Activated T-cell treated with anti-CD3 and anti-CD28 coated beads, Interleukin-2, amount 50 U/mL, for 1 hour (primary cell): ENCODE data around the gene ATF7.
"Not testable (repeated sequence)": the region's sequence is repeated elsewhere in the genome, so short reads cannot be mapped to it uniquely, and the experiment has no call there.

Source experiments
- DNase-seq: peaks from one replicate; pipeline ENCODE4 v3.0.0-alpha.2; 2020

ATF7 gene

DNA sequence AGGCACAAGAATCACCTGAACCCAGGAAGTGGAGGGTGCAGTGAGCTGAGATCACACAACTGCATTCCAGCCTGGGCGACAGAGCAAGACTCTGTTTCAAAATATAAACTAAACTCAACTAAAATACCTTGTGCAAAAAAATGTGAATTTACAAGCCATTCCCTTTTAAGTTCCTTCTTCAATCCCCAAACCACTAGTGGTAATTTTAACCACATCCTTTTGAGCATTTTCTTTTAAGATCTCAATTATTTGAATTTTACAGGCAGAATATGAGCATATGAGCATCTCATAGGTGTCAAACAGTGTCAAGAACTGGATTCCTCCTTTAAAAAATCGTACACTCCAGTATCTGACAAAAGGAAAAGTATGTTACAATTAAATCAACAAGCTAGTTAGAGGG is 61.9 kb downstream of the ATF7 start:
- DNase-seq, result no peak

DNA sequence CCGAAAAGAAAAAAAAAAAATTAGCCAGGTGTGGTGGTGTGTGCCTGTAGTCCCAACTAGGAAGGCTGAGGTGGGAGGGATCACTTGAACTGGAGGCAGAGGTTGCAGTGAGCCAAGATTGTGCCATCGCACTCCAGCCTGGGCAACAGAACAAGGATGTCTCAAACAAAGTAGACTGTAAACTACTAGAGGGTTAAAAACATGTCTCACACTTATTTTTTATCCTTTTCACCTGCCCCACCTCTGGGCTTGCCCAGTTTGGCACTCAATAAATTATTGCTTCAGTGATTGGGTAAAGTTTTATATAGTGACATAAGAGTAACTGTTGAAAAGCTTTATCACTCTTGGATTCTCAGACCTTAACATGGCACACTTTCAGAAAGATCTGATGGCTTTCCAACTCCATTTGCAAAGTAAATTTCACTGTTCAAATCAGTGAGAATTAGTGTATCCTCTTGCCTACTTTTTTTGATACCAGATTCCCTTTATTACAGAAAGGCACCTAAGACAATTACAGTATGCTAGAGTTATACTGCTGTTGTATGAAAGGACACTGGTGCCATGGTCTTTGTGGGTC is 62.6 kb downstream of the ATF7 start:
- DNase-seq, result no peak

DNA sequence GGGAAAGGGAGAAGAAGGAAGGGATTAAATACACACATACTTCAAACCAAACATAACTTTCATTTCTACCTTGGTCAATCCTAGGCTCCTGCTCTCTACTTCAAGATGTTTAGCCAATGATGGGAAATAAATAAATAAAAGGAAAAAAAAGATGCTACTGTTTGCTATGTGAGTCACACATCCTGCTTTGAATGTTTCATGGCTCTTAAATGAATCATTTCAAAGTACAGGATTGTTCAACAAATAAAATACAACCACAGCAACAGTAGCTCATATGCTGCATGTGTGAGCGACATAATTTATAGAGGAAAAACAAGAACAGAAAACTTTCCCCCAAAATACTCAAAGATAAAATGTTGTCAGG is 64.6 kb downstream of the ATF7 start:
- DNase-seq, result no peak

DNA sequence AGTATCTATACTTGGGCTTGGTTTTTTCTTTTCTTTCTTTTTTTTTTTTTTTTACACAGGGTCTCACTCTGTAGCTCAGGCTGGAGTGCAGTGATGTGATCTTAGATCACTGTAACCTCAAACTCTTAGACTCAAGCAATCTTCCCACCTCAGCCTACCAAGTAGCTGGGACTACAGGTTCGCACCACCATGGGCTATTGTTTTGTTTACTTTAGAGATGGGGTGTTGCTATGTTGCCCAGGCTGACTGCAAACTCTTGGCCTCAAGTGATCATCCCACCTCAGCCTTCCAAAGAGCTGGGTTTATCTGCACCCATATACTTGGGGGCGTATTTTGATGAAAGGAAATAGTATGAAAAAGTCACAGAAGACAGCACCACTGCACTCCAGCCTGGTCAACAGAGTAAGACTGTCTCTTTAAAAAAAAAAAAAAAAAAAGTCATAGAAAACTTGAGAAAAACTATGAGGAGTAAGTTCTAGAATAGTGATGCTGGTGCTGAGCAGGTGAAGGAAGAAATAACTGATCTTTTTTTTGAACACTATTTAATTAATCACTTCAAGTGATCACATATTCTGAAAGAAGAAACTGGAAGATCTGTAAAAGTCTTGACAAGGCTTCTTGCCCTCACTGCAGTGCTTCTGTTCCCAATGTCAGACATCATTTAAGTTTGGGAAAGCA is 65.1 kb downstream of the ATF7 start:
- DNase-seq, result no peak

DNA sequence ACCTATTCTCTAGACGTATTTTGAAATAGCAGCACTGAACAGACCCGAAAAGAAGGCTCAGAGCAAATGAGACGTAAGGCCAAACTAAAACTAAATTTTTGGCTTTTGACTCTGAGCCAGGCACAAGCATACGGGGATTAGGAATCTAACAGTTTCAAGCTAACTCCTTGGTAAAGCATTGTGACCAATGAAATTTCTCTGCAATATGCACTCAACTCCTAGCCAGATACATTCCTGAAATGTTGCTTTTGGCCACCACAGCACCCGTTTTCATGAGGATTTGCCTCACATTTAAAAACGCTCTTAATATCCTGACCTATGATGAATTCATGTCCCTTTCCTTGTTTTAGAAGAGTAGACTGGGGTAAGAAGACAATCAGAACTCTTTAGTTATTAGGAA is 65.8 kb downstream of the ATF7 start:
- DNase-seq, result no peak

DNA sequence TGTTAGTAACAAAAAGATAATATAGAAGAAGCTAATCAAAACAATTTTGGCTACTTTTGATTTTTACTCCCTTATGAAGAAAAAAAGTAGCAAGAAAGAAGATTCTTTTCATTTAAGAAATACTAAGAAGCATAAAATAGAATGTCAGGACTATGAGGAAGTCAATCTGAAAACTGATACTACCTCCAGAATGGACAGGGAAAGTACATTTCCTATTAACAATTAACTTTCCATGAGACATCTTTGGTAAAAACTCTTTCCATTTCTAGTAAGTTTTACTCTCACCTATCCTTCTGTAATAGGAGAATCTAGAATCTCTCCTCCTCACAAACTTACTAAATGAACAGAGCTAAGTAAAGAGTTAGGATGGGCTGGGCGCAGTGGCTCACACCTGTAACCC is 67.6 kb downstream of the ATF7 start:
- no peak for DNase-seq

DNA sequence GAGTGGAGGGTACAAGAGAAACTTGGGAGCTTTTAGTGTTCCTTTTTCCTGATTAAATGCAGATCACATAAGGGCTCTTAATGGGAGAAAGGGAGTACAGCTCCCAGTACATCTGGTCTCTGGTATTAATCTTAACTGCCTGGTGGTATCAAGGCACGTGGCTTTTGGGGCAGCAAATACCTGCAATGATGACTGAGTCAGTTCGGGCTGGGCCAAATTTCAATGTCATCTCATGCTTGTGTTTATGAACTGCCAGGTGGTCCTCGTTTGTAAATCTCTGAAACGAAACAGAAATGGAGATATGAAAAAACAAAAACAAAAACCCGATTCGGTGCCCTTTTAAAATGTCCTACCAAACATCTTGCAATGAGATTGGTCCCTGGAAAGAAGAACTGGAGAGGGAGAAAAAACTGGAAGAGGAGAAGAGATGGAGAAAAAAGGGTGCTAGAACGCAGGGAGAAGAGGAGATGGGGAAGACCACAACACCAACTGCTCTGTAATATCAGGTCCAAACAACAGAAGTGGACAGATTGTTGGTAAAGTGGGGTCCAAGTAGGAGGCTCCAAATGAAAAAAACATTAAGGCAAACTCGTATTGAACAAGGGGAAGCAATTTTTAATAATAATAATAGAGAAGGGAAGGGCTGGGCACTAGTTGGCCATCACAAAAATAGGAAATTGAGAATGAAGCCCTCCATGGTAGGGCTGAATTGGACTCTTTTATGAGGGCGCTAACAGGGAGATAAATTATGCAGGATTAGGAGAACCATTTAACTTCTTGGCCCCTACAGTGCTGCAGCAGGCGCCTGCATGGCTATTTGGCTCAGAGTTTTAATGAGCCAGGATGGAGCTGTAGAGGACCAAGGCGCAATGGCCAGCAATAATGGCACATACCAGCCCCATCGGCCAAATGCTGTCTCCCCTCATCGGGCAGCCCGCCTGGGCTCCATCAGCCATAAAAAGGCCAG is 73.5 kb downstream of the ATF7 start:
- no peak for DNase-seq

DNA sequence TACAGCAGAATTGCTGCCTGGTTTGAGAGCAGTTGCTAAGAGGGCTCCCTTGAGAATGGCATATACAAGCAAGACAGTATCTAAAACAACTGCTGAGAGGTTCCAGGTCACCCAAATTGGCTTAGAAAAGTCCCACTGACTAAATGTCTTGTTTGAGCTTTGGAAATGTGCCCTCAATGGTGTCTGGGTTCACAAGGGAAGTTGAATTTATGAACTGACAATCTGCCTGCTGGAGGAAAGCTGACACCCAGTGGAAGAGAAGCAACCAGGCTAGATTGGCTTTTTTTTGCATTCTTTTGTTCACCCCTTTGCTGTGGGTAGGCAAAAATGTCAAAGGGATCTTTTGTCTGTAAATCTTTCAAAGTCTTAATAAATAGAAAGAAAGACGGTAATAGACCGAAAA is 74.3 kb downstream of the ATF7 start:
- no peak for DNase-seq

DNA sequence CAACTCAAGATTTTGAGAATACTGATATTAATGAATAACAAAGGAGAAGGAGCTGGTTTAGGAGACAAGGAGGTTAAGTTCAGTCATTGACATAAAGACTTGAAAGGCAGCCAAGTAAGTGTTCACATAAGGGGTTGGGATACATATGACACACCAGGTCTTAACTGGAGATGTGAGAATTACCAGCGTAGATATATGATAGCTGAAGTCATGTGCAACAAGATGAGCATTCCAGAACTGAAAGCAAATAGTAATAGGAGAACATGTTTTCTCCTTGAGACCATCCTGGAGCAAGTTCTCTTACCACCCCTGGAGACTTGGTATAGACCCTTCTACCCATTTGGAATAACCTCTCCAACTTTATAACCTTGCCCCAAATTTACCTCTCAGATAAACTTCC is 75.6 kb downstream of the ATF7 start:
- DNase-seq, result no peak

DNA sequence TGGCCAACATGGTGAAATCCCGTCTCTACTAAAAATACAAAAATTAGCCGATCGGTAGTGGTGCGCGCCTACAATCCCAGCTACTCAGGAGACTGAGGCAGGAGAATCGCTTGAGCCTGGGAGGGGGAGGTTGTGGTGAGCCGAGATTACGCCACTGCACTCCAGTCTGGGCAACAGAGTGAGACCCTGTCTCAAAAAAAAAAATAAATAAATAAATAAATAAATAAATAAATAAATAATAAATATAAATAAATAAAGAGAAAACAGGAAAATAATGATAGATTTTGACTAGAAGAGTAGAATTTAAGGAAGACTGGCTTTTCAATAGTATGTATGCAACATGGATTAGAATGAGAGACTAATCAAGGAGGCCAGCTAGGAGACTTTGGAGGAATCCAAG is 76.1 kb downstream of the ATF7 start:
- not testable (repeated sequence) for DNase-seq

DNA sequence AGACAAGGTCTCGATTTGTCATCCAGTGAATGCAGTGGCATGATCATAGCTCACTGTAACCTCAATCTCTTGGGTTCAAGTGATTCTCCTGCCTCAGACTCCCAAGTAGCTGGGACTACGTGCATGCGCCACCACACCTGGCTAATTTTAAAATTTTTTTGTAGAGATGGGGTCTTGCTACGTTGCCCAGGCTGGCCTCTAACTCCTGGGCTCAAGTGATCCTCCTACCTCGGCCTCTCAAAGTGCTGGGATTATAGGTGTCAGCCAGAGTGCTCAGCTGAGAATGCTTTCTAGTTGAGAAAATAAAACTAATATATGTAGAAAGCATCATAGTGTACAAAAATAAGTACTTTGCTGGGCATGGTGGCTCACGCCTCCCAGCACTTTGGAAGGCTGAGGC is 77.8 kb downstream of the ATF7 start:
- not testable (repeated sequence) for DNase-seq

DNA sequence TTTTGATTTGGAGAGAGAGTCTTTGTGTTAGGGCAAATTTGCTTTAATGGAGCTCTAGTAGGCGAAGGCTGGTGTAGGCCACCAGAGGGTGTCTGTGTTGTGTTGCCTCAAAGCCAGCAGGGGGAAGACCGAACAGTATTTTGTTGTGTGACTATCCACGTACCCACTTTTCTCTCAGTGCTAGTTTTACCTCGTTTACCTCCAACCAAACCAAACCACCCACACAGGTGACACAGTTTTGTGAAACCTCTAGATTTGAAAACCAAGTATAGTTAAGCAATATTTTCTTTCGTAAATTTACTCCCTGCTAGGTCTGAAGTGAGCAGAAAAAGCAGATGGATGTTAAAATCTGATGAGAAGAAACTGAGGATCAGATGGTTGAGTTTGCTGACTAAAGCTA is 82.6 kb downstream of the ATF7 start:
- DNase-seq, result peak; percentile 34

DNA sequence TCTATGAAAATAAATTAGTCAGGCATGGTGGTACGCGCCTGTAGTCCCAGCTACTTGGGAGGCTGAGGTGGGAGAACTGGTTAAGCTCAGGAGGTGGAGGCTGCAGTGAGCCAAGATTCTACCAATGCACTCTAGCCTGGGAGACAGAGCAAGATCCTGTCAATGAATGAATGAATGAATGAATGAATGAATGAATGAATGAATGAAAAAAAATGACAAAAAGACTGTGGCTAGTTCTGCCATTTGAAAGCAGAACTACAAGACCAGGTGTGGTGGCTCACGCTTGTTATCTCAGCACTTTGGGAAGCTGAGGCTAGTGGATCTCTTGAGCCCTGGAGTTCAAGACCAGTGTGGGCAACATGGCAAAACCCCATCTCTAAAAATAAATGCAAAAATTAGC is 86.7 kb downstream of the ATF7 start:
- DNase-seq, result no peak

DNA sequence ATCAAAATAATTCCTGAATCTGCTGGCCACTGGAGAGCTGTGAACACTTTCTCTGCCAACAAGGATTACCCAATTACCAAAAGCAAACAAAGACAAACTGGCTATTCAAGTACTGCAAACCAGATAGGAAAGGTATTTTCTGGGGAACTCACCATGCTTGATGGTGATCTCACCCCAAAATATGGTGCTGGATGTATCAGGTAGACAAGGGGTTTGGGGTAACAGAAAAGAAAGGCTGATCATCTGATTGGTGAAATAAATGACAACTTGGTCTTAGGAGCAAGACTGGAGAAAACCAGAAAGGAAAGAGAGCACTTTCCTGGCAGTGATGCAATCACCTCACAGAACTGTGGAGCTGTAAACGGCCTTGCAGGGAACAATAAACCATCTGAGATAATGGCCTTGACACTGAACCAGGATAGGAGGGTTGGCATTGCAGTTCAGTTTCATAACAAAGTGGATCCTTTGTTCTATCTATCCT is 87.9 kb downstream of the ATF7 start:
- no peak for DNase-seq

DNA sequence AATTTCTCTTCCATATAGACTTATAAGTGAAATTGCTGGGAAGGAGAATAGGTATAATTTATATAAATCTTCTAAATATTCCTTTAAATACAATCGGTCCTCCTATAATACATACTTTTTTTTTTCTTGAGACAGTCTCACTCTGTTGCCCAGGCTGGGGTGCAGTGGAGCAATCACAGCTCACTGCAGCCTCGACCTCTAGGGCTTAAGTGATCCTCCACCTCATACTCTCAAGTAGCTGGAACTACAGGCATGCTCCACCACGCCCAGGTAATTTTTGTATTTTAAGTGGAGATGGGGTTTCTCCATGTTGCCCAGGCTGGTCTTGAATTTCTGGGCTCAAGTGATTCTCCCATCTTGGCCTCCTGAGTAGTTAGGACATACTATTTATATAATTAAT is 89.2 kb downstream of the ATF7 start:
- no peak for DNase-seq

DNA sequence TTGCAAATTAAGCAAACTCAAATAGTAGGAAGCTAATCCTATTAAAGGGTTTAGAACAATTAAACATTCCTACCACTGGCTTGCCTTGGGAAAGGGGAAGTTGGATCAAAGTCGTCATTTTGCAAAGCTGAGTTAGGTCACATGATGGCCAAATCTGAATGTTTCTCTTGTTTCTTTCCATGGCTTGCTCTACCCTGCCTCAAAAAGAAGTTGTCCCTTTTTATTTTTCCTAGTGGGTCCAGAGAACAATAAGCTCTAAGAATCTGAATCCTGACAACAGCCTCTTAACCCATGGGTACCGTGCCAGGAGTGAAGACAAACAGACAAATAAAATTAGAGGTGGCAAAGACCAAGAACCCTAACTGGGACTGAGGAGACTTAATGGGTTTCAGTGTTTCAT is 92.7 kb downstream of the ATF7 start:
- DNase-seq, result no peak

DNA sequence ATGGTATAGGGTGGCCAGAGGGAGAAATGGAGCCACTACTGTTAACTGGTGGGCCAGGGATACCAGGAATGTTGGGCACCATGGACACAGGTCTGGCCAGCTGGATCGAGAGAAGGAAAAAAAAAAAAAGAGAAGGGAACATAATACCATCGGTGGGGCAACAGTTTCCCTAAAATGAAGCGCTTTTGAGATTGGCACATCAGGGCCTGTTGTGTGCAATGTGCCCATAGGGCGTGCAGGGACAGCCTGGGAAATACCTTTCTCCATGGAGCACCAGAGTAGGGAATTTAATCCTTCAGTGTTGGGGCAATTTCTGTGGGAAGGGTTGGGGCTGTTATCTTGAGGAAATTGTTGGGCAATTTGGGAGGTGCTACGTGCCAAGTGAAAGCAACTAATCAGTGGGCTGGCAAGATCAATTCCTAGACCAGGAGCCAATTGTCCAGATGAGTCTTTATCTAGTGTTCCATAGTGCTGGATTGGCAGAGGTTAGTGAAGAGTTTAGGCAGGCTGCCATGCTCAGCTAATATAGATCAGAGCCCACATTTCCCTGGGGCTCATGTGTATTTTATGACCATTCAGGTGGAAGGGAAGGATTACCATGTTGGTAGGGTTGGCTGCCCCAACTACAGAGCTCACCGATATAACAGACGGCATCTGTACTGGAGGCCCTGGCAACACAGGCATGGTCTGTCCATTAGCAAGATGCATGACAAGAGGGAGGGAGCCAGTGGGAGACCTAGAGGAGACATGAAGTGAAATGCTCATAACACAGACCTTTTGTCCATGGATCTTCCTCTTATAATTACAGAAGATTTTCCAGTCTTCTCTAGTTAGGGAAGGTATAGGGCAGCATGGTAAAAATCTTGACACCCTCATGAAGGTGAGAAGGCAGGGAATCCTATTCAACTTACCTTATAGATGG is 93.4 kb downstream of the ATF7 start:
- DNase-seq, result no peak

DNA sequence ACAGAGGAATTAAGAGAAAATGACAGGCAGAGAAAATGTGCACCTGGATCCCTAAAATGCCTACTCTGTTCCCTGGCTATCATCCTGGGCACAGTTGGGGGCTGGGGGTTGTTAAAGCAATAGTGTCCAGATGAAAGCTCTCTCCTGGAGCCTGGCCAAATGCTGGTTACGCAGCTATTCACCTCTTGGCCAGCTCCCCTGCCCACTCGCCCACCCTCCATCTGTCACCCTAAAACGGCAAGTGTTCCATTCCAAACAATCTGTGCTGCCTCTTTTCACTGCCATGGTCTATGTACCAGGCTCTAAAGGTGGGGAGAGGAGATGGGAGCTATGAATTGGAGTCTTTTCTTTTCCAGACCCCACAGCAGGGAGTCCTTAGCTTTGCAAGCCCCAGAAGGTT is 94.2 kb downstream of the ATF7 start:
- DNase-seq, result no peak

DNA sequence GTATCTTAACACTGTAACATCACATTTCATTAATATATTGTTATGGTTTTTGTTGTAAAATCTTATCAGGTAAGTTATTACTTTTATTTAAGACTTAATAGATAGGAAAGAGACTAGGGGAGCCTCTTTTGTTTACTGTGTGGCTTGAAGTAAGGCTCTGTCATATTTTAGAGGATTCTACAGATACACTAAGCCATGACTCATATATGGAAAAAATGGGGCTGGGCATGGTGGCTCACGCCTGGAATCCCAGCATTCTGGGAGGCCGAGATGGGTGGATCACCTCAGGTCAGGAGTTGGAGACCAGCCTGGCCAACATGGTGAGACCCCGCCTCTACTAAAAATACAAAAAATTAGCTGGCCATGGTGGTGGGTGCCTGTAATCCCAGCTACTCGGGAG is 95.3 kb downstream of the ATF7 start:
- no peak for DNase-seq

DNA sequence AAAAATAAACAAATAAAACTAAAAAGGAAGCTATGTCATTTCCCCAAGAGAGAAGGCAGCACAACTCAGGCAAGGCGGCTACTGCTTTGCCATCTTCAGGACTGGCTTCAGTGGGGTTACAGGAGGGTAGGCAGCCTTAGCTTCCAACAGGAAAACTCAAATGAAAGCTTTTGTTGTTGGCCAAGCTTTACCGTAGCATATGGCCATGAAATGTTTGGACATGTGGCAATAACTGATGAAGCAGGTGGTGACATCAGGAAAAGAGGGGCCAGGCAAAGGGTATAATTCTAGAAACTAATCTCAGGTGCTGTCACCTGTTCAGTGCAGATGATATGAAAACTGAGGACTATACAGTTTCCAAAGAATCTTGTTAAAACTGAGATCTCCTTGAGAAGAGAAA is 96.1 kb downstream of the ATF7 start:
- no peak for DNase-seq

DNA sequence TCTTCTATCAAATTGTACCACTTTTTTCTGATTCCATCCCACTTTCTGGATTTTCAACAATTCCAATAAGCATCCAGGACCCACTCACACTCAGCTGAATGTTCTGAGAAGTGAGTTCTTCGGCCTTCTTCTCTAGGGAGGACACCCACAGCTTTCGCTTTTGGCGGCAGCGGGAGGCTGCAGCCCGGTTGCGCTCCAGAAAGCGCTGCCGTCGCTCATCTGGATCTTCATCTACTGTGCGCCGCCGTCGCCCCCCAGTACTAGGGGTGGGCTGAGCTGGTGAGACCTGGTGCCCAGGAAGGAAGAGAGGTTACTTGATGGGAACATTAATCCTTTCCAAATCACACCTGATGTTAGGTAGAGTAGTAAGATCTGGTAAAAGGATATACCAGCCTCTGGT is 101.7 kb downstream of the ATF7 start:
- no peak for DNase-seq

DNA sequence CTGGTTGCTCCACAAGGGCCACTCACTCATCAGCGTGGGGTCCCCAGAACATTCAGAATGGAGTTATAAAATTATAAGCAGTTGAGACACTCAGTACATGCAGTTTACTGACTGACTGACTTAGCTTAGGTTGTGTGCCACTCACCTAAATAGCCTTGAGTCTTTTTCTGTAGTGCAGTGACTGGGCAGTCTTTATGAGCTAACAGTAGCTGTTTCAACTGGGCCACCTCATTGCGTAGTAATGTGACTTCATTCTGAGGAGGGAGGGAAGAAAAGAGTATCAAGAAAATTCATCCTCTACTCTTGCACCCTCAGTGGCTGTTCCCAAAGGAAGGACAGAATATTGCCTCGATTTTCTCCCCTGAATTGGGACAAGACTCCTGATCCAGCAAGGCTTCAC is 103.1 kb downstream of the ATF7 start:
- DNase-seq, result no peak

DNA sequence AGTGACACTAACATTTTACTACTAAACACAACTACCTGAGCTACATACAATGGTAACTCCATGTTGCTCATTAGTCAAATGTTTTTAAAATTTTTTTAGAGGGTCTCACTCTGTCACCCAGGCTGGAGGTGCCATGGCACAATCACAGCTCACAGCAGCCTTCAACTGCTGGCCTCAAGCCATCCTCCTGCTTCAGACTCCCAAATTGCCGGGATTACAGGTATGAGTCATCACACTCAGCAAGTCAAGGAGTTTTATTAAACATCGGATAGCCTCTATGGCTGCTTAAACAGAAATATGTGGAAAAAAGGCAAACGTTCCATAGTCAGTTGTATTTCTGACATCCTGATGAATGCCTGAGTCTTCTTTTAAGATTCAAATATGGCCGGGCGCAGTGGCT is 107.8 kb downstream of the ATF7 start:
- no peak for DNase-seq
